ENCODE measurements around the gene GPC3.

- TF ChIP-seq, protein P1, sequence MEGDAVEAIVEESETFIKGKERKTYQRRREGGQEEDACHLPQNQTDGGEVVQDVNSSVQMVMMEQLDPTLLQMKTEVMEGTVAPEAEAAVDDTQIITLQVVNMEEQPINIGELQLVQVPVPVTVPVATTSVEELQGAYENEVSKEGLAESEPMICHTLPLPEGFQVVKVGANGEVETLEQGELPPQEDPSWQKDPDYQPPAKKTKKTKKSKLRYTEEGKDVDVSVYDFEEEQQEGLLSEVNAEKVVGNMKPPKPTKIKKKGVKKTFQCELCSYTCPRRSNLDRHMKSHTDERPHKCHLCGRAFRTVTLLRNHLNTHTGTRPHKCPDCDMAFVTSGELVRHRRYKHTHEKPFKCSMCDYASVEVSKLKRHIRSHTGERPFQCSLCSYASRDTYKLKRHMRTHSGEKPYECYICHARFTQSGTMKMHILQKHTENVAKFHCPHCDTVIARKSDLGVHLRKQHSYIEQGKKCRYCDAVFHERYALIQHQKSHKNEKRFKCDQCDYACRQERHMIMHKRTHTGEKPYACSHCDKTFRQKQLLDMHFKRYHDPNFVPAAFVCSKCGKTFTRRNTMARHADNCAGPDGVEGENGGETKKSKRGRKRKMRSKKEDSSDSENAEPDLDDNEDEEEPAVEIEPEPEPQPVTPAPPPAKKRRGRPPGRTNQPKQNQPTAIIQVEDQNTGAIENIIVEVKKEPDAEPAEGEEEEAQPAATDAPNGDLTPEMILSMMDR (IDR thresholded peaks at IDR 0.05; ENCODE audit: low read depth, low read length, poor library complexity, severe bottlenecking), result no peak
- TF ChIP-seq EZH2phosphoT487 (IDR thresholded peaks at IDR 0.05; ENCODE audit: borderline replicate concordance, low read length), result no peak
These were observed 5.0 kb downstream of the GPC3 start for GRCh38 chrX:133980406-133980805.

Data from DOHH2 (cell line).